Activated gamma-delta T cell treated with Interleukin-2 at 50 U/mL for 16 hours (primary cell): ENCODE results near the gene ESRRA.

Experiments used
- DNase-seq: peaks from one replicate; pipeline ENCODE4 v3.0.0-alpha.2; 2020

ESRRA gene

DNA sequence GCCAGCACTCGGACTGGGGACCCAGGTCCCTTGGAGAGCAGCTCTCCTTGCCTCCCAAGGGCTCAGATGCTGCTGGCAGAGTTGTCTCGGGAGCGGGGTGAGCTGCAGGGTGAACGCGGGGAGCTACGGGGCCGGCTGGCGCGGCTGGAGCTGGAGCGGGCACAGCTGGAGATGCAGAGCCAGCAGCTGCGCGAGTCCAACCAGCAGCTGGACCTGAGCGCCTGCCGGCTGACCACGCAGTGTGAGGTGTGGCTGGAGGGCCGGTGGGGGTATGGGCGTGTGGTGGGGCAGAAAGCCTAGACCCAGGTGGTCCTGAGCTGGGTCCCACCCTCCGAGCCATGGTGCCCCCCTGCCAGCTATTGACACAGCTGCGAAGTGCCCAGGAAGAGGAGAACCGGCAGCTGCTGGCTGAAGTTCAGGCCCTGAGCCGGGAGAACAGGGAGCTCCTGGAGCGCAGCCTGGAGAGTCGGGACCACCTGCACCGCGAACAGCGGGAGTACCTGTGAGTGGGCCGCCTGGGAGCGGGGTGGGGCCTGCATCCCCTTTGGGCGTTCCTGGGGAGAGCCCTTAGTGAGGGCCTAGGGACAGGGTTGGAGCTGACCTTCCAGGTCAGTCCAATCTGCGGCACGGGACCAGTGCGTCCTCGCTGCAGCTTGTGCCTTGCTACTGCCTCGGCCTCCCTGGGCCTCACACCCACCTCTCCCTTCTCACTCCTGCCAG, 47.8 kb downstream of the ESRRA start:
- DNase-seq, result no peak

DNA sequence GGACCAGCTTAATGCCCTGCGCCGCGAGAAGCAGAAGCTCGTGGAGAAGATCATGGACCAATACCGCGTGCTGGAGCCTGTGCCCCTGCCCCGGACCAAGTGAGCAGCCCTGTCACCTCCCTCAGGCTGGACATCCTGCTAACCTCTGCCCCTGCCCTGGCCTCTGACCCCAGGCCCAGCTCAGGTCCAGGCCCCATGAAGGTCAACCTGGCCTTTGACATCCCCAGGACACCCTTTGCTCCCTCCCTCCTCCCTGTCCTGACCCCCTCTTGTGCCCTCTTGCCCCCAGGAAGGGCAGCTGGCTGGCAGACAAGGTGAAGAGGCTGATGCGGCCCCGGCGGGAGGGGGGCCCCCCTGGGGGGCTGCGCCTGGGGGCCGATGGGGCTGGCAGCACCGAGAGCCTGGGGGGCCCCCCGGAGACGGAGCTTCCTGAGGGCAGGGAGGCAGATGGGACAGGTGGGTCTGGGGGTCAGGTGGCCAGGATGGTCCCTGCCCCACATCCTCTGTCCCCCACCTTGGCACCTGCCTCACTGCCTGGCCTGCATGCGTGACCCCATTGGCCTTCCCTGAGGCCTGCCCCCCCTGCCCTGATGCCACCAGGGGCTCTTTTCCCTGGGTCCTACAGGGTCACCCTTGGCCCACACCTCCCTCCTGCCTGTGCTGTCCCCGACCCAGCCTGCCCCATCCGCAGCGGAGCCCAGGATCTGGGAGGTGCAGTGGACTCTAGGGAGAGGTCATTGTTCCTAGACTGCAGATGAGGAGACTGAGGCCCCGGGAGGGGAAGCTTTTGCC, 48.6 kb downstream of the ESRRA start:
- no peak for DNase-seq

DNA sequence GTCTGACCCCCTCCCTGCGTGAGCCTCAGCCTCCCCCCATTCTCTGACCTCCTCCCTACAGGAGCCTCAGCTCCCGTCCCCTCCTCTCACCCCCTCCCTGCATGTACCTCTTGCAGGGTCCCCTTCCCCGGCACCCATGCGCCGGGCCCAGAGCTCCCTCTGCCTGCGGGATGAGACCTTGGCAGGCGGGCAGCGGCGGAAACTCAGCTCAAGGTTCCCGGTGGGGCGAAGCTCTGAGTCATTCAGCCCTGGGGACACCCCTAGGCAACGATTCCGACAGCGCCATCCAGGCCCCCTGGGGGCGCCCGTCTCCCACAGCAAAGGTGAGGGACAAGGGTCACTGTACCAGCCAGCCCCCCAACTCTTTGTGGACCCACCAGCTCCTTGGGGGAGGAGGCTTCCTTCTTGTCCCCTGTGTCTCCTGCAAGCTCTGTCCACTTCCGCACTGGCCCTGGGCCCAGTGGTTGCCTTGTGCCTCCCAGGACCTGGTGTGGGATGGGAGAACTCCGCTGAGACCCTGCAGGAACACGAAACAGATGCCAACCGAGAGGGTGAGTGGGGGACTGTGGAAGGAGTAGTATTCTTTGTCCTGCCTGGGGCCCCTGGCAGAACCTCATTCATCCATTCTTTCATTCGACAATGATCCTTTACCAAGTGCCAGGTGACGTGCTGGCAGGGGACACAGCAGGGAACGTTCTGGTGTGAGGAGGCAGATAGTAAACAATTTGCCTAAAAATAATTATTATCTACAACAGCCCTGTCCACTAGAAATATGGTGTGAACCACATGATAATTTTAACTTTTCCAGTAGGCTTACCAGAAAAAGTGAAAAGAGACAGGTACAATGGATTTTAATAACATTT, 50.0 kb downstream of the ESRRA start:
- peak; percentile 38 for DNase-seq

DNA sequence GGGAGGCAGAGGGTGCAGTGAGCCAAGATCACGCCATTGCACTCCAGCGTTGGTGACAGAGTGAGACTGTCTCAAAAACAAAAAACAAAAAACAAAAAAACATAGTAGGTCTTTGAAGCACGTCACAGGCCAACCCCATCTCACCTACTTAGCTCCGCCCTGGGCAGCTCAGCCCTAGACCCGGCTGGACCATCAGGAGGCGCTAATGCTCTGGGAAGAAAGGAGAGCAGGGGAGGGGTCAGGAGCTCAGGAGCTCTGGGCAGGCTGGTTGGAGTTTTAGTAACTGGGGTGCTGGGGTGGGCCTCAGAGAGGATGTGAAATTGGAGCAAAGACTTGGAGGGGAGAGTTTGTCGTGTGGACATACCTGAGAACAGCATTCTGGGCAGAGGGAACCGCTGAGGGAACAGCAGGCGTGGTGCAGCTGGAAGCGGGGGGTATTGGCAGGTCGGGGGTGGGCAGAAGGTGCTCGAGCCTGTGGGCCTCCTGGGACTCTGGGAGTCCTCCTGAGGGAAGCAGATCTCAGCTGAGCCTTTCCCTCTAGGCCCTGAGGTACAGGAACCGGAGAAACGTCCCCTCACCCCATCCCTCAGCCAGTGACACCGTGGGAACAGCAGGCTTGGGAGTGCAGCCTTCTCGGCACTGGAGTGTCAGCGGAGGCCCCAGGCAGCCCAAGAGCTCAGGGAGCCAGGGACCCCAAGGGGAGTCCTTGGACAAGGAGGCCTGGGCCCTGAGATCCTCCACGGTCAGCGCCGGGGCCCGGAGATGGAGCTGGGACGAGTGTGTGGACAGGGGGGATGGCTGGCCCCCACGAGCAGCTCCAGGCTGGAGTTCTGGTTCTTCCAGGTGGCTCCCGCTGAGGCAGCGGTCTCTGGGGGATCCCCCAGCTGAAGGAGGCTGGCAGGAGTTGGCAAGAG, 51.4 kb downstream of the ESRRA start:
- no peak for DNase-seq

DNA sequence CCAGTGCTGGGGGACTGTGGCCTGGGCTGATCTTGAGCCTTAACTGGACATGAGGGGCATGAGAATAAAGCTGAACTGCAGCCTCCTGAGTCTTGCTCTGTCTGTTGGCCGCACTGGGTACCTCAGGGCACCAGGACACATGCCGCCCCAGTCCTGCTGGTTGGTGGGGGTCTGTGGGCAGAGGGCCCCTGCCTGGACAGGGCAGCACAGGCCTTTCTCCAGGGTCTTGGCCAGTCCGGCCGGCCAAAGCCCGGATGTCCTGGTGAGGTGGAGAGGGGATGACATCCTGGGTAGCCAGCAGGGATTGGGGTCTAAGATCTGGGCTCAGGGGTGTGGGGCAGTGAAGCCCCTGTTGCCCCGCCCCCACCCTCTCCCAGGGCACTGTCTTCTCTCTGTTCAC, 52.1 kb downstream of the ESRRA start:
- DNase-seq, result no peak

DNA sequence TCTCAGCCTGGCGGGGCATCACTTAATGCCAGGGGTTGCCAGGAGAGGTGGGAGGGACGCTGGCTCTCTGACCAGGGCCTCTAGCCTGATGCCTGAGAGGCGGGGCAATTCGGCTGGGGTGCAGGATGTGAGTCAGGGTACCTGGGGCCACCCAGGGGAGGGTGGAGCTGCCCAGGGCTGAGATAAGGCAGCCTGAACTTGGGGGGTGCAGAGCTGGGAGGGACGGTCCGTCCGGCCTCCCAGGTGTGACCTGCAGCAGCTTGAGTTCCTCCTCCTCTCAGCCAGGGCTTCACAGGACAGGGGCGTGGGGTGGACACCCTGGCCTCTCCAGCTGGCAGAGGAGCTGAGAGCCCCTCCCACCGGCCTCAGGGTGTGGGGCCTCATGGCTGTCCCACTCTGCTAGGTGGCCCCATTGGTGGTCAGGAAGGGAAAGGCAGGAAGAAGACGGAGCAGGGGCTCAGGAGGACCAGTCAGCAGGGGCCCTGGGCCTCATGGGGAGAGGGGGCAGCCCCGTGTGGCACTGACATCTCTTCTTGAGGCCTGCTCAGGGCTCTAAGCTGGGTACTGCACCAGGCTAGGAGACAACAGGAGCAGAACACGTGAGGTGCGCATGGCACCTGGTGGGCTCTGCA, 52.7 kb downstream of the ESRRA start:
- peak; percentile 58 for DNase-seq

DNA sequence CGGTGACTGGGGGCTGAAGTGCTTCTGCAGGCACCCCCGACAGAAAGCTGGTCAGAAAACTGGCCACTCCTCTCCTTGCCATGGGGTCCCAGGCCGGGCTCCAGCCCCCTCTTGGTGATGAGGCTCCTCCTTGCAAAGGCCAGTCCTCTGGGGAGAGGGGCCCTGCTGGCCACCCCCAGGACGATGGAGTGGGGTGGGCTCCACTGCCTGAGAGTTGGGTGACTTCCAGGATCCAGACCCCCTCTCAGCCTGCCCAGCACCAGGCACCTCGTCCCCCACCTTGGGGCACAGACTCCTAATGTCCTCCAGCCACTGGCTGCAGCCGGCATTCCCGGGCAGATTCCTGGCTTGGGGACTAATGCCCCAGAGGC, 53.2 kb downstream of the ESRRA start:
- no peak for DNase-seq

DNA sequence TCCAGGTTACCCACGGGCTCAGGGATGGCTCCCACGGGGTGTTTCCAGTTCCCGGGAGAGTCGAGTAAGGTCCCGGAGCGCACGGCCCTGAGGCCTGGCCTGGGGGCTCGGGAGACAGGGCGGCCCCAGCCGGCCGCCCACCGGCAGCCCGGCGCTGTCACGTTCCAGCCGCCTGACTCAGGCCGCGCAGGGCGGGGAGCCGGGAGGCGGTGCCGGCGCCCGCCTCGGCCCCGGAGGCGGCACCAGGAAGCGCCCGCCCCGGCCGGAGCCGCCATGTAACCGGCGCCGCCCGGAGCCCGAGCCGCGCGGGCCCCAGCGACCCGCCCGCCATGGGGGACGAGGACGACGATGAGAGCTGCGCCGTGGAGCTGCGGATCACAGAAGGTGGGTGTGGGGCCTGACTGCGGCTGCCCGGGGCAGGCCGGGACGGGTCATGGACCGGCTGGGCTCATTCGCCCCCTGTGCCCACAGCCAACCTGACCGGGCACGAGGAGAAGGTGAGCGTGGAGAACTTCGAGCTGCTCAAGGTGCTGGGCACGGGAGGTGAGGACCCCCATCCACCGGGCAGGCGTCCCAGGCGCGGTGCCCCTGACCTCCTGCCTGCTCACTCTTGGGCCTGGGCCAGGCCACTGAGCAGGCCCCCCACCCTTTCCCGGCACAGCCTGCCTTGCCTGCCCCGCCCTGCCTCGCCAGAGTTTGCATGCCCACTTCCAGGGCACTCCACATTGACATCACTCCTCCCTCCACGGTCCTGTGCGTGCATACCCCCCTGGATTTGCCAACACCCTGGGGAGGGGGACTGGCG, 53.8 kb downstream of the ESRRA start, which contains the start of gene RPS6KA4:
Gene RPS6KA4, plus strand, starts transcription at position 256 of the 805 bp plus-strand sequence. Its CDS starts 74 bp downstream, at position 330.
- peak; percentile 33 for DNase-seq

DNA sequence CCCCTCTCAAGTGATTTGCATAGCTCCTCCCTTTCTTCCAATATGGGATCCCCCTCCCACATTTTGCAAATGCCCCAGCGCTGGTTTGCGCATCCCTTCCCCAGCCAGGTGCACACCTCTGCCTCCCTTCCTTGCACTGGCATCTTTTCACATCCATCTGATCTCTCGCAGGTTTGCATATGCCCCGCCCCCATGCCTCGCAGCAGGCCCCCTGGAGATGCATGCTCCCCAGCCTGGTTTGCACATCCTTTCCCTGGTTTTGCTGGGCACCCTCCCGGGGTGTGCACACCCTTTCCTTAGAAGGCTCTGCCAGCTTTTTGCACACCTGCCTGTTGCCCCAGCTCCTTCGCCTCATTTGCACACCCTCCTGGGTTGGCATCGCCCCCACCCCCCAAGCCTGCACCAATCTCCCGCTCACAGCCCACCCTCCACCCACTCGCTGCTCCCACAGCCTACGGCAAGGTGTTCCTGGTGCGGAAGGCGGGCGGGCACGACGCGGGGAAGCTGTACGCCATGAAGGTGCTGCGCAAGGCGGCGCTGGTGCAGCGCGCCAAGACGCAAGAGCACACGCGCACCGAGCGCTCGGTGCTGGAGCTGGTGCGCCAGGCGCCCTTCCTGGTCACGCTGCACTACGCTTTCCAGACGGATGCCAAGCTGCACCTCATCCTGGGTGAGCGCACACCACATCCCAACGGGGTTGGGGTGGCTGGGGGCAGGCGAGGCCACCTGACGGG, 54.6 kb downstream of the ESRRA start:
- no peak for DNase-seq

DNA sequence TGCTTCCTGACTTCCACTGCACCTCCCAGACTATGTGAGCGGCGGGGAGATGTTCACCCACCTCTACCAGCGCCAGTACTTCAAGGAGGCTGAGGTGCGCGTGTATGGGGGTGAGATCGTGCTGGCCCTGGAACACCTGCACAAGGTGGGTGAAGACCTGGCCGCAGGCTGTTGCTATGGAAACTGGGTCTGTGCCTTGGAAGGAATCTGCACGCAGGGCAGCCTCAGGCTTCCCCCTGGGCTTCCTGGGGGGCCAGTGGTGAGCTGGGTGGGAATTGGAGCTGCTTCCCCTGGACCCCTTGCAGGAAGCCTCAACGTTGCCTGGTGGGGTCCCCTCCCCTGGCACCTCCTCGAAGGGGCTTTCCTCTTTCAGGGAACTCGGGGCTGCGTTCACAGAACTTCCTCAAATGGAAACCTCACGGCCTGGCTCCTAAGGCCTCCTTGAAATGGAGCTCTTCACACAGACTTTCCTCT, 55.2 kb downstream of the ESRRA start:
- DNase-seq, result no peak

DNA sequence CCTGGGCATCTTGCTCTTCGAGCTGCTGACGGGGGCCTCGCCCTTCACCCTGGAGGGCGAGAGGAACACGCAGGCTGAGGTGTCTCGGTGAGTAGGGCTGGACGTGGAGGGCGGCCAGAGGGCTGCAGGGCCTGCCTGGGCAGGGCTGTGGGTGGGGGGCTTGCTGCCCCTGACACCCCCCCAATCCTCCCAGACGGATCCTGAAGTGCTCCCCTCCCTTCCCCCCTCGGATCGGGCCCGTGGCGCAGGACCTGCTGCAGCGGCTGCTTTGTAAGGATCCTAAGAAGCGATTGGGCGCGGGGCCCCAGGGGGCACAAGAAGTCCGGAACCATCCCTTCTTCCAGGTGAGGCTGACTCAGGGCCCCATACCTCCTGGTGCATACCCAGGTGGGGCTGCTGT, 56.3 kb downstream of the ESRRA start:
- DNase-seq, result no peak

DNA sequence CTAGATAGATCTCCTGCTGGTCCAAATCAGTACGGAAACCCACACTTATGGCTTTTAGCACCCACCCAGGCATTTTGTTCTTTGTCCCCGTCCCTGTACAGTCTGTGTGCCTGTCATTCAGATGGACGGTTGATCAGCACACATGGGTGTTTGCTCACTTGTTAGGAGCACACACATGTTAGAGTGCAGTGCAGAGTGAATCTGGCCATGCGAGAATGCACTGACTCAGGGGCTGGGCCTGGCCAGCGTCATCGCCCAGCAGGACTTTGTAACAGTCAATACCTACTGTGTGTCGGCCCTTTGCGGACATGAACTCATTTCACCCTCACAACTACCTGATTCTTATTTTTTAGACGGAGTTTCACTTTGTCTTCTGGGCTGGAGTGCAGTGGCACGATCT, 57.0 kb downstream of the ESRRA start:
- no peak for DNase-seq

DNA sequence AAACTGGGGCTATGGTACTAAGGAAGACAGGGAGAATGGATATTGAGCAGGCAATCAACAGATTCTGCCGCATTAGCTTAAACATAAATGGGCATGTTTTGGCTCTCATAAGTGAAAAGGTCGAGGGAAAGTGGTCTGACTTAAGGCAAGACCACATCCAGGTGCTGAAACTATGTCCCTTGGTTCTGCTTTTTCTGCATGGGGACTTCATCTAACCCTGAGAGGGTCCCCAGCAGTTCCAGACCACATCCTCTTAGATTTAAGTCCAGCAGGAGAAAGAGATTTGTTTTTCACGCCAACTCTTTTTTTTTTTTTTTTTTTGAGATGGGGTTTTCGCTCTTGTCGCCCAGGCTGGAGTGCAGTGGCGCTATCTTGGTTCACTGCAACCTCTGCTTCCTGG, 59.1 kb downstream of the ESRRA start:
- DNase-seq, result no peak

DNA sequence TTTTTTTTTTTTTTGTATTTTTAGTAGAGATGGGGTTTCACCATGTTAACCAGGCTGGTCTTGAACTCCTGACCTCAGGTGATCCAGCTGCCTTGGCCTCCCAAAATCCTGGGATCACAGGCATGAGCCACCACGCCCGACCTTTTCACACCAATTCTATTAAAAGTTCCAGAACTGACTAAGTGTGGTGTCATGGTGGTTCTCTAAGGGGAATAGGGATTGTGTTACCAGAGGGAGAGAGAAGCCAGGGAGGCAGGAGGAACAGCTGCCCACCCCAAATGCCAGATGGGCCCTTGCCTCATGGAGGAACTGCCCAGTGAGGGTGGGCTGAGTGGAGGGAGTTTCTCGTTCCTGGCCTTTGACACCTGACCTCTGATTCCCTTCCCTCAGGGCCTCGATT, 59.6 kb downstream of the ESRRA start:
- no peak for DNase-seq
